ENCODE data around the gene WDR76.
"Not testable (repeated sequence)": the region's sequence is repeated elsewhere in the genome, so short reads cannot be mapped to it uniquely, and the experiment has no call there.

WDR76 gene

GRCh38 chr15:43826508-43827341, at the start of gene WDR76:
Gene WDR76 (plus strand): TSS chr15:43827002. CDS start chr15:43827033, 31 bp downstream.
- DNase-seq (ENCODE audit: low spot score), result peak; percentile 45

GRCh38 chr15:43777267-43777914, 49.4 kb upstream of the WDR76 start:
- DNase-seq (ENCODE audit: low spot score), result no peak

GRCh38 chr15:43779016-43779415, 47.8 kb upstream of the WDR76 start:
- DNase-seq (ENCODE audit: low spot score), result no peak

- no peak for DNase-seq (ENCODE audit: low spot score)
Observed at GRCh38 chr15:43789409-43789808, 37.4 kb upstream of the WDR76 start.

GRCh38 chr15:43791993-43792760, 34.6 kb upstream of the WDR76 start, which contains the start of gene SERF2:
Gene SERF2 (plus strand): TSS chr15:43792320. CDS start chr15:43792377, 57 bp downstream.
- peak; percentile 100 for DNase-seq (ENCODE audit: low spot score)

GRCh38 chr15:43792761-43793476, 33.9 kb upstream of the WDR76 start:
- no peak for DNase-seq (ENCODE audit: low spot score)

GRCh38 chr15:43793647-43794046, 33.2 kb upstream of the WDR76 start:
- DNase-seq (ENCODE audit: low spot score), result no peak

- DNase-seq (ENCODE audit: low spot score), result no peak
Observed at GRCh38 chr15:43794269-43795037, 32.3 kb upstream of the WDR76 start.

GRCh38 chr15:43795197-43795596, 31.6 kb upstream of the WDR76 start:
- no peak for DNase-seq (ENCODE audit: low spot score)

GRCh38 chr15:43795997-43796396, 30.8 kb upstream of the WDR76 start:
- no peak for DNase-seq (ENCODE audit: low spot score)

- no peak for DNase-seq (ENCODE audit: low spot score)
Observed at GRCh38 chr15:43796566-43796965, 30.2 kb upstream of the WDR76 start.

- DNase-seq (ENCODE audit: low spot score), result no peak
Observed at GRCh38 chr15:43799209-43799944, 27.4 kb upstream of the WDR76 start.

GRCh38 chr15:43799945-43800285, 26.9 kb upstream of the WDR76 start, which contains the start of gene SERINC4:
Gene SERINC4 (minus strand): TSS chr15:43800220. CDS start chr15:43799986, 234 bp downstream.
- DNase-seq (ENCODE audit: low spot score), result no peak

- DNase-seq (ENCODE audit: low spot score), result peak; percentile 94
Observed at GRCh38 chr15:43800286-43801141, 26.3 kb upstream of the WDR76 start, which contains the start of gene HYPK. Gene HYPK (plus strand): TSS chr15:43800599. CDS start chr15:43800623, 24 bp downstream.

GRCh38 chr15:43802676-43803075, 24.1 kb upstream of the WDR76 start:
- DNase-seq (ENCODE audit: low spot score), result not testable (repeated sequence)

GRCh38 chr15:43808435-43808950, 18.3 kb upstream of the WDR76 start:
- no peak for DNase-seq (ENCODE audit: low spot score)

GRCh38 chr15:43808960-43809678, 17.7 kb upstream of the WDR76 start:
- DNase-seq (ENCODE audit: low spot score), result no peak

GRCh38 chr15:43815064-43815463, 11.7 kb upstream of the WDR76 start:
- DNase-seq (ENCODE audit: low spot score), result not testable (repeated sequence)

All from putamen (tissue), 1 donor.